Measurements from ENCODE around the gene UNC13A. TPM values are rescaled to one million over a fixed set of nuclear protein-coding genes. Genes with fewer than 3 reads are reported as not detected.
A peak's percentile ranks its signal among the peaks of the same experiment; 100 is the strongest.

UNC13A gene
- total RNA-seq, 1 donor from 2014 or later, result 0.41 TPM

DNA sequence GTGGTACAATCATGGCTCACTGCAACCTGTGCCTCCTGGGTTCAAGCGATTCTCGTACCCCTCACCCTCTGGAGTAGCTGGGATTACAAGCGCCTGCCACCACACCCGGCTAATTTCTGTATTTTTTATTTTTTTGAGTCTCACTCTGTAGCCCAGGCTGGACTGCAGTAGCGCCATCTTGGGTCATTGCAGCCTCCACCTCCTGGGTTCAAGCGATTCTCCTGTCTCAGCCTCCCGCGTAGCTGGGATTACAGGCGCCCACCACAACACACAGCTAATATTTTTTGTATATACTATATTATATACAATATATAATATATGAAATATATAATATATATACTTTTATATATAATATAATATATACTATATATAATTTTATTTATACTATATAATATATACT lies 80.2 kb downstream of the UNC13A start:
- DNase-seq (no peak), ATAC-seq (no peak)
- H3K4me3 ChIP-seq, result no peak overlapping the region
- peaks cover 12% of the 10 kb centered on the region for H3K4me1 ChIP-seq
- no peaks in the 10 kb centered on the region for H3K27me3 ChIP-seq
- H3K36me3 ChIP-seq, result no peaks in the 10 kb centered on the region
- intact Hi-C loops (cut with DNase I), result no loop called here
- TF ChIP-seq, protein P1, sequence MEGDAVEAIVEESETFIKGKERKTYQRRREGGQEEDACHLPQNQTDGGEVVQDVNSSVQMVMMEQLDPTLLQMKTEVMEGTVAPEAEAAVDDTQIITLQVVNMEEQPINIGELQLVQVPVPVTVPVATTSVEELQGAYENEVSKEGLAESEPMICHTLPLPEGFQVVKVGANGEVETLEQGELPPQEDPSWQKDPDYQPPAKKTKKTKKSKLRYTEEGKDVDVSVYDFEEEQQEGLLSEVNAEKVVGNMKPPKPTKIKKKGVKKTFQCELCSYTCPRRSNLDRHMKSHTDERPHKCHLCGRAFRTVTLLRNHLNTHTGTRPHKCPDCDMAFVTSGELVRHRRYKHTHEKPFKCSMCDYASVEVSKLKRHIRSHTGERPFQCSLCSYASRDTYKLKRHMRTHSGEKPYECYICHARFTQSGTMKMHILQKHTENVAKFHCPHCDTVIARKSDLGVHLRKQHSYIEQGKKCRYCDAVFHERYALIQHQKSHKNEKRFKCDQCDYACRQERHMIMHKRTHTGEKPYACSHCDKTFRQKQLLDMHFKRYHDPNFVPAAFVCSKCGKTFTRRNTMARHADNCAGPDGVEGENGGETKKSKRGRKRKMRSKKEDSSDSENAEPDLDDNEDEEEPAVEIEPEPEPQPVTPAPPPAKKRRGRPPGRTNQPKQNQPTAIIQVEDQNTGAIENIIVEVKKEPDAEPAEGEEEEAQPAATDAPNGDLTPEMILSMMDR (IDR thresholded peaks at IDR 0.05), result no peak
- no peak overlapping the region for H3K27ac ChIP-seq
- no peaks in the 10 kb centered on the region for H3K9me3 ChIP-seq

DNA sequence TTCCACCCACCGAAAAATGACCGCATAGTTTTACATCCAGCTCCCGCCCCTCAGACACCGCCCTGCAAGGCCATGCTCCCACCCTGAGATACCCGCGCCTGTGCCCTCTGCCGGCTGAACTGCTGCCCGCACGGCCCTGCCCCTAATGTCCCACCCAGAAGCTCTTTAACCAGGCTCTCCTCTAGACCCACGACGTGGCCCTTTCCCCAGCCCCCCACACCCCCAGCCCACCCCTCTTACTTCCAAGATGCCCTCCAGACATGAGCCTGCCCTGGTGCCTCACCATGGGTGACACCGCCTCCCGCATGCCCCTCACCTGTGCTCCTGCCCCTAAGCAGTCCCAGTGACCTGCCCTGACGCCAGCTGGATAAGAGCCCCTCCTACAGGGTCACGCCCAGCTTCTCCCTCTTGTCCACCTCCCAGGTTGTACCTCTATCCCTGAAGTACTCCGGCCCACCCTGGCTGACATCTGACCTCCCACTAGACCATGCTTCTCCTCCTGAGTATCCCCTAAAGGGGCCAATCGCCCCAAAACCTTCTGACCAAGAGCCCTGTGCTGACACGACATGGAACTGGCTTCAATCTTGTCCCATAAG lies 81.5 kb downstream of the UNC13A start:
- Histone ChIP-seq H3K27ac (no peak overlapping the region), H3K4me1 (peaks cover 12% of the 10 kb centered on the region), H3K36me3 (no peaks in the 10 kb centered on the region), H3K4me3 (peak overlapping the region; percentile 47), H3K9me3 (no peaks in the 10 kb centered on the region), H3K27me3 (peaks cover 9% of the 10 kb centered on the region)
- intact Hi-C loops (cut with DNase I), result no loop called here
- ATAC-seq (no peak), DNase-seq (no peak)
- TF ChIP-seq, protein P1 (IDR thresholded peaks at IDR 0.05), result no peak

DNA sequence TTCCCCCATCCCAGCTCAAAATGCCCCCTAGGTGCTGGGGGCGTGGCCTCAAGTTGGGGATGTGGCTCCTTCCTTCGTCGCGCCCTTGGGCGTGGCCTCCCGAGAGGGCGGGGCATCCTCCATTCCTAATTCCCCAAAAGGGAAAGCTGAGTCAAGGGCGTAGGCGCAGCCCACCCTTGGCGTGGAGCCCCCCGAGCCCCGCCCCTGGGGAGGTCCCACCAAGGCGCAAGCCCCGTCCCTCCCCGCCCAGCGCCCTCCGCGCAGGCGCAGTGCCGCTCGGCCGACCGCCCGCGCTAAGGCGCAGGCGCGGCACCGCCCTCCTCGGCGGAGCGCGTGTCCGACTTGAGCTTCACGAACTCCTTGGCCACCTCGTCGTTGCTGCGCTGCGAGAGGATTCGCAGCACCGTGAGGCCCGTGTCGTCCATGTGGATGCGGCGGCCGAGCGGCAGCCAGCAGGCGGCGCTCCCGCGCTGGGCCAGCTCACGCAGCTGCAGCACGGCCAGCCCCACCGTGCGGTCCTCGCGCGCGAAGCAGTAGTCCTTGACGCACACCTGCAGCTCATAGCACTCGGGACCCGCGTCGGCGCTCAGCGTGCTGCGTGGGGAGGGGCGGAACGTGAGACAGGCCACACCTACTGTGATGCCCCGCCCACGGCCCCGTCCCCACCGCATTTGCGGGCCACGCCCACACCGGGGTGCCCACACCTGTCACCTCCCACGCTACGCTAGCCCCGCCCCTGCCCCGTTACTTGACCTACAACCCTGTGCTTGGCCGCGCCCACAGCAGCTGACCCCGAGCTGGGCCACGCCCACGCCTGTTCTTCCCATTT lies 82.2 kb downstream of the UNC13A start:
- Histone ChIP-seq H3K27ac (peak overlapping the region; percentile 18), H3K36me3 (no peaks in the 10 kb centered on the region), H3K4me1 (peaks cover 12% of the 10 kb centered on the region), H3K9me3 (no peaks in the 10 kb centered on the region), H3K4me3 (peak overlapping the region; percentile 47), H3K27me3 (peaks cover 14% of the 10 kb centered on the region)
- DNase-seq, result peak; percentile 92
- intact Hi-C loops (cut with DNase I), result no loop called here
- ATAC-seq, result peak; percentile 89
- TF ChIP-seq, protein P1 (IDR thresholded peaks at IDR 0.05), result peak; percentile 66

DNA sequence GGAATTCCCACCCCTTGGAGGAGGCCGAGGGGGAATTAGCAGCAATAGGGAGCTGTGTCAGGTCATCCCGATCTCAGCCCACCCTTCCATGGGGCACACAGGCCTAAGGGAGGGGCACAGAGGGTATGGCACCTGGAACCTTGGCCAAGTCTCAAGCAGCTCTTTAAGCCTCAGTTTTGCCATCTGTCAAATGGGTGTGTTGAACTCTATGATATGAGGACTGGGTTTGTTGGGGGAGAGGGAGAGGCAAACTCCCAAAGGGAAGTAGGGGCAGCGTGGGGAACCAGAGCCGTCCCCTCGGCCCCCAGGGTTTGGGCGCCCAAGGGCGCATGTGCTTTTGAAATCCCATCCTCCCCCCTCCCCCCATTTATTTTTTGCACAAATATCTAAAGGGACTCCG lies 83.0 kb downstream of the UNC13A start:
- TF ChIP-seq, protein P1 (IDR thresholded peaks at IDR 0.05), result no peak
- Histone ChIP-seq H3K27me3 (peaks cover 14% of the 10 kb centered on the region), H3K4me1 (peaks cover 12% of the 10 kb centered on the region), H3K27ac (no peak overlapping the region), H3K4me3 (no peak overlapping the region), H3K36me3 (no peaks in the 10 kb centered on the region), H3K9me3 (no peaks in the 10 kb centered on the region)
- no peak for DNase-seq
- ATAC-seq, result no peak
- intact Hi-C loops (cut with DNase I), result no loop called here

DNA sequence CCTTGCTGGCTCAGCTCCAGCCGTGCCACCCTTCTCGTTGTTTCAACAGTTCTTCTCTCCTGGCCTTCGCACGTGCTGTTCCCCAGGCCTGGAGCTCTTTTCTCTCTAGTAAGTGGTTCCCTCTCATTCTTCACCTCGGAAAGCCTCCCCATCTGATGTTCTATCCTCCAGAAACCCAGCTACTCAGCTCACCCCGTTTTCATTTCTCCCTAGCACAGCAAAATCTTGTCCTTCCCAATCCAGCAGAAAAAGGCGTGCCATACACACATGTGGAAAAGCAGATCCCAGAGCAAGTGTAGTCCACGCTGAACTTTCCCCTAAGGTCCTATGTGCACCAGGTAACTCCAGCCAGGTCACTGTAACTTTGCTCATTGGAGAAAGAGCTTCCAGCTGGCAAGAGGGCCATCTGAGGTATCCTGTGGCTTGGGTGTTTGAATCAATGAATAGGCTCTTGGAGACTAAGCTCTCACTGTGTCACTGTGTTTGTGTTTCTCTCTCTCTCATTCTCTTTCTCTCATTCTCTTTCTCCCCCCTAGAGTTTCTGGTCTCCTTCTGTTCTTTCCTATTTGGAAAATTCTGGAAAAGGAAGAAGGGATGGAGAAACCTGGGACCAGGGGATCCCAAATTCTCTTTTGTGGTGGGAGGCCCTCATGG lies 83.7 kb downstream of the UNC13A start:
- H3K36me3 ChIP-seq, result no peaks in the 10 kb centered on the region
- intact Hi-C loops (cut with DNase I), result no loop called here
- TF ChIP-seq, protein P1 (IDR thresholded peaks at IDR 0.05), result no peak
- no peak for ATAC-seq
- H3K4me3 ChIP-seq, result no peak overlapping the region
- no peaks in the 10 kb centered on the region for H3K9me3 ChIP-seq
- peaks cover 12% of the 10 kb centered on the region for H3K4me1 ChIP-seq
- no peak overlapping the region for H3K27ac ChIP-seq
- DNase-seq, result no peak
- peaks cover 14% of the 10 kb centered on the region for H3K27me3 ChIP-seq

Data from upper lobe of right lung (tissue), 1 donor.